Liver (tissue), 9 donors: ENCODE measurements around the gene RASAL2. TPM values are rescaled to one million over a fixed set of nuclear protein-coding genes. Genes with fewer than 3 reads are reported as not detected.
A peak's percentile ranks its signal among the peaks of the same experiment; 100 is the strongest.

Source experiments
- DNase-seq: peaks from one replicate; pipeline ENCODE4 v3.0.0-alpha.2; 2017; ENCODE audit warnings: low spot score
- H3K27ac ChIP-seq, 2 donors: one replicate each; pipeline ENCODE4 v1.7.0; 2013; ENCODE audit warnings: inconsistent platforms in 2 of 2, low read length in 2 of 2, control low read depth in 1 of 2, low read depth in 1 of 2, mild to moderate bottlenecking in 1 of 2
- H3K27me3 ChIP-seq, 4 donors: one replicate each; pipeline versions ENCODE4 v1.6.1 to v1.7.0; 2013; ENCODE audit warnings: low read length in 3 of 4, inconsistent platforms in 1 of 4, mild to moderate bottlenecking in 1 of 4, moderate library complexity in 1 of 4; ENCODE audit not compliant: control insufficient read depth in 4 of 4, insufficient read depth in 4 of 4
- H3K36me3 ChIP-seq, 4 donors: one replicate each; pipeline versions ENCODE4 v1.6.1 to v1.7.0; 2013; ENCODE audit warnings: low read length in 3 of 4, mild to moderate bottlenecking in 3 of 4, low read depth in 1 of 4, moderate library complexity in 1 of 4; ENCODE audit not compliant: control insufficient read depth in 4 of 4, insufficient read depth in 3 of 4
- H3K4me1 ChIP-seq, 4 donors: one replicate each; pipeline versions ENCODE4 v1.6.1 to v1.7.0; 2013; ENCODE audit warnings: low read length in 3 of 4, mild to moderate bottlenecking in 3 of 4, moderate library complexity in 1 of 4; ENCODE audit not compliant: control insufficient read depth in 4 of 4, insufficient read depth in 4 of 4
- H3K4me3 ChIP-seq, 3 donors: one replicate each; pipeline versions ENCODE4 v1.6.1 to v1.7.0; 2013; ENCODE audit warnings: low read length in 3 of 3, control low read depth in 1 of 3, low read depth in 1 of 3, mild to moderate bottlenecking in 1 of 3
- H3K9ac ChIP-seq, 2 donors: one replicate each; pipeline ENCODE4 v1.7.0; 2013; ENCODE audit warnings: low read length in 2 of 2, mild to moderate bottlenecking in 2 of 2, moderate library complexity in 2 of 2, control low read depth in 1 of 2, low read depth in 1 of 2
- H3K9me3 ChIP-seq, 4 donors: one replicate each; pipeline versions ENCODE4 v1.6.1 to v1.7.0; 2013; ENCODE audit warnings: low read length in 3 of 4; ENCODE audit not compliant: control insufficient read depth in 4 of 4
- EGR1 ChIP-seq, 2 donors: IDR thresholded peaks; 2 replicates each; pipeline ENCODE4 v1.6.1; 2016 to 2018; ENCODE audit warnings: antibody characterized with exemption in 2 of 2, low read depth in 2 of 2
- FOXA1 ChIP-seq: IDR thresholded peaks from 2 replicates; pipeline ENCODE4 v1.6.1; 2016; ENCODE audit warnings: antibody characterized with exemption
- GABPA ChIP-seq, 2 donors: IDR thresholded peaks in 1 of 2; conservative IDR thresholded peaks in 1 of 2; 2 replicates each; pipeline ENCODE4 v1.6.1; 2016; ENCODE audit warnings: antibody characterized with exemption in 2 of 2, mild to moderate bottlenecking in 1 of 2, moderate library complexity in 1 of 2
- HNF4A ChIP-seq, 2 donors: conservative IDR thresholded peaks; 2 replicates each; pipeline ENCODE4 v1.6.1; 2016; ENCODE audit warnings: antibody characterized with exemption in 2 of 2, mild to moderate bottlenecking in 2 of 2
- HNF4G ChIP-seq: IDR thresholded peaks from 2 replicates; pipeline ENCODE4 v1.6.1; 2016; ENCODE audit warnings: antibody characterized with exemption
- JUND ChIP-seq, 2 donors: IDR thresholded peaks; 2 replicates each; pipeline ENCODE4 v1.6.1; 2016; ENCODE audit warnings: antibody characterized with exemption in 2 of 2
- NR2F2 ChIP-seq: IDR thresholded peaks from 2 replicates; pipeline ENCODE4 v1.6.1; 2016; ENCODE audit warnings: antibody characterized with exemption
- RAD21 ChIP-seq, 2 donors: IDR thresholded peaks; 2 replicates each; pipeline ENCODE4 v1.6.1; 2016; ENCODE audit warnings: antibody characterized with exemption in 2 of 2, mild to moderate bottlenecking in 2 of 2
- RXRA ChIP-seq, 2 donors: IDR thresholded peaks; 2 replicates each; pipeline ENCODE4 v1.6.1; 2017 to 2018; ENCODE audit warnings: antibody characterized with exemption in 2 of 2, mild to moderate bottlenecking in 1 of 2
- SP1 ChIP-seq: IDR thresholded peaks from 2 replicates; pipeline ENCODE4 v1.6.1; 2018; ENCODE audit warnings: antibody characterized with exemption, mild to moderate bottlenecking
- TAF1 ChIP-seq: conservative IDR thresholded peaks from 2 replicates; pipeline ENCODE4 v1.6.1; 2016; ENCODE audit warnings: antibody characterized with exemption, mild to moderate bottlenecking
- WGBS: extraction: QIAGEN DNeasy Blood & Tissue Kit; methylation state at CpG from one replicate; pipeline ENCODE4 v1.1.7; 2013; 5-methylcytosine and 5-hydroxymethylcytosine counted together
- polyA plus RNA-seq, 2 donors: library from polyadenylated mRNA; stranded (reverse) in 1 of 2; unstranded in 1 of 2; fragments of 200-250 nt in 1 of 2; fragments of >200 nt in 1 of 2; fragmentation: Nextera tagmentation in 1 of 2; extraction: Ambion mirVana in 1 of 2; gene quantifications; one replicate each; pipeline versions ENCODE4 v1.2.1 to v1.2.3, GENCODE V29; 2013 to 2015
- total RNA-seq, 2 donors: library from RNA; depleted of rRNA; stranded (reverse); fragments of >200 nt; gene quantifications; one replicate each; pipeline ENCODE4 v1.2.3, GENCODE V29; 2014
- TF ChIP-seq, protein P1 (sequence below): IDR thresholded peaks from 2 replicates; pipeline ENCODE4 v1.6.1; 2016; ENCODE audit warnings: antibody characterized with exemption
- TF ChIP-seq, protein P2 (sequence below): IDR thresholded peaks from 2 replicates; pipeline ENCODE4 v1.6.1; 2016; ENCODE audit warnings: antibody characterized with exemption, mild to moderate bottlenecking
- TF ChIP-seq, protein P3 (sequence below): fragments of 150-350 bp; IDR thresholded peaks from 2 replicates; pipeline ENCODE4 v1.5.1; 2017; ENCODE audit warnings: improper control_type of control experiment, low read depth, low read length; ENCODE audit not compliant: missing input control
- TF ChIP-seq, protein P4 (sequence below): IDR thresholded peaks from 2 replicates; pipeline ENCODE4 v1.6.1; 2016; ENCODE audit warnings: antibody characterized with exemption
- donor health status: healthy.
- donor health status: healthy.
- donor health status: healthy.
- donor health status: healthy.
- donor health status: healthy.

Gene RASAL2
- total and polyA plus RNA-seq, 4 donors, result 1.8 to 8.1 (median 4.1) TPM

DNA sequence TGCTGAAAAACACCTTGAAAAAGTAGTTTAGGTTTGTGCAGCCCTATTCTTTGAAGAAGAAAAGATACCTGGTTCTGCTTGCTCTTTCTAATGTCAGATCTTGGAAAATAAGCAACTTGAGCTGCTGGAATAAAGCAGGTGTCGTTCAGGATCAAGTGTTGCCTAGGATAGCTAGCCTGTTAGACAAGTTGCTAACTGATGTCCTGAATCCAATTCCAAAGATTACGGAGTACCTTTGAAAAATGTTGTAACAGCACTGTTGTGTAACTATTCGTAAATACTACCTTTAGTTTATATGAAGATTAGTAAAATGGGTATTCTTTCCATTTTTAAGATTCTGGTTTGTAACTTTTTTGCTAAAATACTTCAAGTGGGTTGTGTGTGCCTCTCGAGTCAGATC, 251.3 kb downstream of the RASAL2 start:
- Histone ChIP-seq H3K27ac (no peak overlapping the region), H3K4me3 (no peak overlapping the region), H3K9ac (no peak overlapping the region), H3K27me3 (no peaks in the 10 kb centered on the region), H3K9me3 (no peaks in the 10 kb centered on the region), H3K4me1 (peaks cover 0 to 10% (median 2%) of the 10 kb centered on the region in 4 donors), H3K36me3 (no peaks in the 10 kb centered on the region)
- TF ChIP-seq, protein P1, sequence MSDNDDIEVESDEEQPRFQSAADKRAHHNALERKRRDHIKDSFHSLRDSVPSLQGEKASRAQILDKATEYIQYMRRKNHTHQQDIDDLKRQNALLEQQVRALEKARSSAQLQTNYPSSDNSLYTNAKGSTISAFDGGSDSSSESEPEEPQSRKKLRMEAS, result no peak
- TF ChIP-seq SP1, result no peak
- TF ChIP-seq RXRA (IDR thresholded peaks at IDR 0.05), result peak in 1 of 2 donors; percentile 25
- peak; percentile 57 to 61 for TF ChIP-seq HNF4A (conservative IDR thresholded peaks at IDR 0.05)
- no peak for TF ChIP-seq TAF1
- TF ChIP-seq, protein P2, sequence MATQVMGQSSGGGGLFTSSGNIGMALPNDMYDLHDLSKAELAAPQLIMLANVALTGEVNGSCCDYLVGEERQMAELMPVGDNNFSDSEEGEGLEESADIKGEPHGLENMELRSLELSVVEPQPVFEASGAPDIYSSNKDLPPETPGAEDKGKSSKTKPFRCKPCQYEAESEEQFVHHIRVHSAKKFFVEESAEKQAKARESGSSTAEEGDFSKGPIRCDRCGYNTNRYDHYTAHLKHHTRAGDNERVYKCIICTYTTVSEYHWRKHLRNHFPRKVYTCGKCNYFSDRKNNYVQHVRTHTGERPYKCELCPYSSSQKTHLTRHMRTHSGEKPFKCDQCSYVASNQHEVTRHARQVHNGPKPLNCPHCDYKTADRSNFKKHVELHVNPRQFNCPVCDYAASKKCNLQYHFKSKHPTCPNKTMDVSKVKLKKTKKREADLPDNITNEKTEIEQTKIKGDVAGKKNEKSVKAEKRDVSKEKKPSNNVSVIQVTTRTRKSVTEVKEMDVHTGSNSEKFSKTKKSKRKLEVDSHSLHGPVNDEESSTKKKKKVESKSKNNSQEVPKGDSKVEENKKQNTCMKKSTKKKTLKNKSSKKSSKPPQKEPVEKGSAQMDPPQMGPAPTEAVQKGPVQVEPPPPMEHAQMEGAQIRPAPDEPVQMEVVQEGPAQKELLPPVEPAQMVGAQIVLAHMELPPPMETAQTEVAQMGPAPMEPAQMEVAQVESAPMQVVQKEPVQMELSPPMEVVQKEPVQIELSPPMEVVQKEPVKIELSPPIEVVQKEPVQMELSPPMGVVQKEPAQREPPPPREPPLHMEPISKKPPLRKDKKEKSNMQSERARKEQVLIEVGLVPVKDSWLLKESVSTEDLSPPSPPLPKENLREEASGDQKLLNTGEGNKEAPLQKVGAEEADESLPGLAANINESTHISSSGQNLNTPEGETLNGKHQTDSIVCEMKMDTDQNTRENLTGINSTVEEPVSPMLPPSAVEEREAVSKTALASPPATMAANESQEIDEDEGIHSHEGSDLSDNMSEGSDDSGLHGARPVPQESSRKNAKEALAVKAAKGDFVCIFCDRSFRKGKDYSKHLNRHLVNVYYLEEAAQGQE, result peak; percentile 20
- TF ChIP-seq, protein P3, sequence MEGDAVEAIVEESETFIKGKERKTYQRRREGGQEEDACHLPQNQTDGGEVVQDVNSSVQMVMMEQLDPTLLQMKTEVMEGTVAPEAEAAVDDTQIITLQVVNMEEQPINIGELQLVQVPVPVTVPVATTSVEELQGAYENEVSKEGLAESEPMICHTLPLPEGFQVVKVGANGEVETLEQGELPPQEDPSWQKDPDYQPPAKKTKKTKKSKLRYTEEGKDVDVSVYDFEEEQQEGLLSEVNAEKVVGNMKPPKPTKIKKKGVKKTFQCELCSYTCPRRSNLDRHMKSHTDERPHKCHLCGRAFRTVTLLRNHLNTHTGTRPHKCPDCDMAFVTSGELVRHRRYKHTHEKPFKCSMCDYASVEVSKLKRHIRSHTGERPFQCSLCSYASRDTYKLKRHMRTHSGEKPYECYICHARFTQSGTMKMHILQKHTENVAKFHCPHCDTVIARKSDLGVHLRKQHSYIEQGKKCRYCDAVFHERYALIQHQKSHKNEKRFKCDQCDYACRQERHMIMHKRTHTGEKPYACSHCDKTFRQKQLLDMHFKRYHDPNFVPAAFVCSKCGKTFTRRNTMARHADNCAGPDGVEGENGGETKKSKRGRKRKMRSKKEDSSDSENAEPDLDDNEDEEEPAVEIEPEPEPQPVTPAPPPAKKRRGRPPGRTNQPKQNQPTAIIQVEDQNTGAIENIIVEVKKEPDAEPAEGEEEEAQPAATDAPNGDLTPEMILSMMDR, result no peak
- WGBS, result 48% methylated on average over 4 of the region's 4 CpGs
- no peak for DNase-seq

DNA sequence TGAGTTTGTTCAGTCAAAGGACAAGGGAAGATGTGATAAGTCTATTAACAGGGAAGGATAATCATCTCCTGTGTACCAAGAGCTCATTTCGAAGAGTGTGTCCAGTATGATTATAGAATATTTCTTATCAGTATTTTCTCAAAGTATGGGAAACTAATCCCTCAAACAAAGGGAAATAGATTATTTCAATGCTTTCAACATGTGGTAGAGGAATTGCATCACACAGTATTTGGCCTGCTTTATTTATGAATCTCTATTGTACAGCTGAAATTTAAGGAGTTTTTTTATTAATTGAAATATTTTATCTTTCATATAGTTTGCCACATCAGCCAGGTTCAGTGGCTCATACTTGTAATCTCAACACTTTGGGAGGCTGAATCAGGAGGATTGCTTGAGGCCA, 251.9 kb downstream of the RASAL2 start:
- Histone ChIP-seq H3K4me3 (no peak overlapping the region), H3K27me3 (no peaks in the 10 kb centered on the region), H3K9me3 (no peaks in the 10 kb centered on the region), H3K4me1 (peaks cover 0 to 13% (median 2%) of the 10 kb centered on the region in 4 donors), H3K9ac (no peak overlapping the region), H3K27ac (no peak overlapping the region), H3K36me3 (no peaks in the 10 kb centered on the region)
- TF ChIP-seq HNF4G (no peak), FOXA1 (no peak), EGR1 (IDR thresholded peaks at IDR 0.05; ENCODE audit: low read depth in 2 of 2) (no peak), GABPA (IDR thresholded peaks at IDR 0.05 in 1 of 2, conservative IDR thresholded peaks at IDR 0.05 in 1 of 2) (no peak), RAD21 (IDR thresholded peaks at IDR 0.05) (no peak), TAF1 (no peak), JUND (IDR thresholded peaks at IDR 0.05) (no peak), NR2F2 (no peak), SP1 (no peak)
- TF ChIP-seq, protein P4, sequence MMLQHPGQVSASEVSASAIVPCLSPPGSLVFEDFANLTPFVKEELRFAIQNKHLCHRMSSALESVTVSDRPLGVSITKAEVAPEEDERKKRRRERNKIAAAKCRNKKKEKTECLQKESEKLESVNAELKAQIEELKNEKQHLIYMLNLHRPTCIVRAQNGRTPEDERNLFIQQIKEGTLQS, result no peak
- TF ChIP-seq, protein P1, result no peak
- TF ChIP-seq, protein P3, result no peak
- no peak for DNase-seq
- WGBS, result 74% methylated on average over 1 of the region's 1 CpG
